Measurements from ENCODE around the gene MKRN2.

DNA sequence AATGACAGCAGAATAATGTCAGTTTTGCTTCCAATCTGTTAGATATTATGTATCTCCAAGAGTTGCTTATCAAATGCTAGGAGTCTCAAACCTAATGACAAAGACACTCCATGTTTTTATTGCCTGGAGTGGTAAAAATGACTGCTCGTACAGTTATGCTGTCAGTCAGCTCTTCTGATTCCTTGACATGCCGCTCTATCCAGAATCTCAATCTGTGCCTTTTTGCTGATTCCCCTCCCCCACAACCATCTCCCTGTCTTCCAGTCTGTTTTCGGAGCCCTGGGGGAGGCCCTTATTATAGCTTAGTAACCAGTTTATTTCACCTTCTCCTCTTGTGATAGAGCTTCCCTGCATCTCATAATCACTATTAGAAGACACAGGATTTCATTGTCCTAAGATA lies 2.6 kb downstream of the MKRN2 start:
- TF ChIP-seq, protein P1, sequence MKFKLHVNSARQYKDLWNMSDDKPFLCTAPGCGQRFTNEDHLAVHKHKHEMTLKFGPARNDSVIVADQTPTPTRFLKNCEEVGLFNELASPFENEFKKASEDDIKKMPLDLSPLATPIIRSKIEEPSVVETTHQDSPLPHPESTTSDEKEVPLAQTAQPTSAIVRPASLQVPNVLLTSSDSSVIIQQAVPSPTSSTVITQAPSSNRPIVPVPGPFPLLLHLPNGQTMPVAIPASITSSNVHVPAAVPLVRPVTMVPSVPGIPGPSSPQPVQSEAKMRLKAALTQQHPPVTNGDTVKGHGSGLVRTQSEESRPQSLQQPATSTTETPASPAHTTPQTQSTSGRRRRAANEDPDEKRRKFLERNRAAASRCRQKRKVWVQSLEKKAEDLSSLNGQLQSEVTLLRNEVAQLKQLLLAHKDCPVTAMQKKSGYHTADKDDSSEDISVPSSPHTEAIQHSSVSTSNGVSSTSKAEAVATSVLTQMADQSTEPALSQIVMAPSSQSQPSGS (IDR thresholded peaks at IDR 0.05; ENCODE audit: low read length), result no peak
- TF ChIP-seq GABPA (IDR thresholded peaks at IDR 0.05; ENCODE audit: borderline replicate concordance, insufficient read depth, low read length) (no peak), POLR2A (IDR thresholded peaks at IDR 0.05; ENCODE audit: control extremely low read depth in 1 of 2, low read depth in 2 of 2, low read length in 2 of 2) (no peak)
- TF ChIP-seq, protein P2, sequence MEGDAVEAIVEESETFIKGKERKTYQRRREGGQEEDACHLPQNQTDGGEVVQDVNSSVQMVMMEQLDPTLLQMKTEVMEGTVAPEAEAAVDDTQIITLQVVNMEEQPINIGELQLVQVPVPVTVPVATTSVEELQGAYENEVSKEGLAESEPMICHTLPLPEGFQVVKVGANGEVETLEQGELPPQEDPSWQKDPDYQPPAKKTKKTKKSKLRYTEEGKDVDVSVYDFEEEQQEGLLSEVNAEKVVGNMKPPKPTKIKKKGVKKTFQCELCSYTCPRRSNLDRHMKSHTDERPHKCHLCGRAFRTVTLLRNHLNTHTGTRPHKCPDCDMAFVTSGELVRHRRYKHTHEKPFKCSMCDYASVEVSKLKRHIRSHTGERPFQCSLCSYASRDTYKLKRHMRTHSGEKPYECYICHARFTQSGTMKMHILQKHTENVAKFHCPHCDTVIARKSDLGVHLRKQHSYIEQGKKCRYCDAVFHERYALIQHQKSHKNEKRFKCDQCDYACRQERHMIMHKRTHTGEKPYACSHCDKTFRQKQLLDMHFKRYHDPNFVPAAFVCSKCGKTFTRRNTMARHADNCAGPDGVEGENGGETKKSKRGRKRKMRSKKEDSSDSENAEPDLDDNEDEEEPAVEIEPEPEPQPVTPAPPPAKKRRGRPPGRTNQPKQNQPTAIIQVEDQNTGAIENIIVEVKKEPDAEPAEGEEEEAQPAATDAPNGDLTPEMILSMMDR (IDR thresholded peaks at IDR 0.05; ENCODE audit: control extremely low read depth in 1 of 3, insufficient read depth in 1 of 3, low read depth in 1 of 3, low read length in 3 of 3), result no peak
